Esophagus squamous epithelium (tissue), 5 donors: ENCODE results near the gene CCDC7. TPM values are rescaled to one million over a fixed set of nuclear protein-coding genes. Genes with fewer than 3 reads are reported as not detected.
"Not testable (repeated sequence)": the region's sequence is repeated elsewhere in the genome, so short reads cannot be mapped to it uniquely, and the experiment has no call there.

Experiments
- DNase-seq: peaks from one replicate; lab custom pipeline; 2025; lab: John Stamatoyannopoulos, UW
- H3K27ac ChIP-seq, 4 donors: fragments of 200-600 bp; sonication (generic); one replicate each; pipeline ENCODE4 v1.5.1; 2016 to 2019; ENCODE audit warnings: mild to moderate bottlenecking in 1 of 4
- H3K27me3 ChIP-seq, 4 donors: fragments of 200-600 bp; sonication (generic); 1 replicate in 3 of 4; 2 replicates in 1 of 4; pipeline versions ENCODE4 v1.5.1 to v1.6.0; 2017 to 2021; ENCODE audit warnings: antibody characterized with exemption in 1 of 4
- H3K36me3 ChIP-seq, 3 donors: fragments of 200-600 bp; sonication (generic); one replicate each; pipeline ENCODE4 v1.5.1; 2016 to 2019
- H3K4me1 ChIP-seq, 3 donors: fragments of 200-600 bp; sonication (generic); one replicate each; pipeline ENCODE4 v1.5.1; 2017 to 2019
- H3K4me3 ChIP-seq, 4 donors: fragments of 200-600 bp; sonication (generic); 1 replicate in 3 of 4; 2 replicates in 1 of 4; pipeline ENCODE4 v1.5.1; 2016 to 2019; ENCODE audit warnings: mild to moderate bottlenecking in 2 of 4, moderate library complexity in 1 of 4
- H3K9me3 ChIP-seq, 3 donors: fragments of 200-600 bp; sonication (generic); one replicate each; pipeline ENCODE4 v1.5.1; 2016 to 2019
- CTCF ChIP-seq, 6 experiments: fragments of 450-650 bp in 4 of 6; fragments of 200-600 bp in 2 of 6; sonication (generic) in 2 of 6; IDR thresholded peaks; one replicate each; pipeline ENCODE4 v1.5.1; 2016 to 2019; ENCODE audit warnings: antibody characterized with exemption in 6 of 6, mild to moderate bottlenecking in 4 of 6, moderate library complexity in 4 of 6
- POLR2A ChIP-seq, 4 donors: fragments of 450-650 bp; IDR thresholded peaks; one replicate each; pipeline ENCODE4 v1.6.1; 2017; ENCODE audit warnings: antibody characterized with exemption in 4 of 4, mild to moderate bottlenecking in 4 of 4, moderate library complexity in 3 of 4
- WGBS, 2 donors: methylation state at CpG; one replicate each; pipeline ENCODE4 v1.1.5; 2018; 5-methylcytosine and 5-hydroxymethylcytosine counted together
- intact Hi-C: fragments of 100-400 bp; cut with DNase I; formaldehyde crosslinking; loops from one replicate; pipeline ENCODE4 v1.15.0; 2022
- total RNA-seq, 4 donors: library from RNA; depleted of rRNA; stranded (reverse); fragments of >200 nt; gene quantifications; one replicate each; pipeline ENCODE4 v1.1.0, GENCODE V29; 2016
- donor health status: DM: yes; HTN: yes; CAD: no.

CCDC7 gene
- total RNA-seq, 4 donors from 2014 or later = 1.9 to 31.3 (median 9.1) TPM

- H3K4me1 ChIP-seq = no peaks in the 10 kb centered on the region
- no peaks in the 10 kb centered on the region for H3K36me3 ChIP-seq
- WGBS, 2 donors = 65 to 93% methylated on average over 3 of the region's 3 CpGs
- peaks cover 0 to 7% (median 0%) of the 10 kb centered on the region in 3 donors for H3K9me3 ChIP-seq
- TF ChIP-seq POLR2A (IDR thresholded peaks at IDR 0.05) = no peak
- no peak for TF ChIP-seq CTCF (IDR thresholded peaks at IDR 0.05)
- no peak for DNase-seq
- H3K27ac ChIP-seq = no peak overlapping the region
- intact Hi-C loops = no loop called here
- no peak overlapping the region for H3K4me3 ChIP-seq
- H3K27me3 ChIP-seq = no peaks in the 10 kb centered on the region
Observed at GRCh38 chr10:32538256-32538655, 92.3 kb downstream of the CCDC7 start.

GRCh38 chr10:32540691-32541470 is 94.9 kb downstream of the CCDC7 start:
- DNase-seq = no peak
- Histone ChIP-seq H3K4me3 (no peak overlapping the region), H3K36me3 (no peaks in the 10 kb centered on the region), H3K27me3 (no peaks in the 10 kb centered on the region), H3K9me3 (no peaks in the 10 kb centered on the region), H3K4me1 (no peaks in the 10 kb centered on the region), H3K27ac (no peak overlapping the region)
- TF ChIP-seq POLR2A (IDR thresholded peaks at IDR 0.05) = no peak
- TF ChIP-seq CTCF (IDR thresholded peaks at IDR 0.05) = no peak
- 74 to 93% methylated on average over 4 to 6 of the region's 6 CpGs for WGBS, 2 donors
- intact Hi-C loops = no loop called here

GRCh38 chr10:32548208-32548607 is 102.3 kb downstream of the CCDC7 start:
- Histone ChIP-seq H3K4me3 (no peak overlapping the region), H3K27me3 (no peaks in the 10 kb centered on the region), H3K9me3 (no peaks in the 10 kb centered on the region), H3K36me3 (peaks cover 0 to 4% (median 0%) of the 10 kb centered on the region in 3 donors), H3K27ac (no peak overlapping the region), H3K4me1 (no peaks in the 10 kb centered on the region)
- intact Hi-C loops = no loop called here
- no peak for DNase-seq
- TF ChIP-seq POLR2A (IDR thresholded peaks at IDR 0.05) (no peak), CTCF (IDR thresholded peaks at IDR 0.05) (no peak)
- WGBS, 2 donors = 91 to 92% methylated on average over 7 of the region's 7 CpGs

GRCh38 chr10:32556783-32557395 is 110.9 kb downstream of the CCDC7 start:
- 68 to 90% methylated on average over 3 of the region's 3 CpGs for WGBS, 2 donors
- TF ChIP-seq CTCF (IDR thresholded peaks at IDR 0.05) = no peak

GRCh38 chr10:32562695-32563094 is 116.8 kb downstream of the CCDC7 start:
- H3K27me3 ChIP-seq, H3K36me3 ChIP-seq, intact Hi-C loops, H3K9me3 ChIP-seq, DNase-seq, H3K27ac ChIP-seq, H3K4me3 ChIP-seq, H3K4me1 ChIP-seq: not testable (repeated sequence)

More at GRCh38 chr10:32556783-32557395, 110.9 kb downstream of the CCDC7 start:
- H3K27ac ChIP-seq = no peak overlapping the region
- H3K4me3 ChIP-seq = no peak overlapping the region
- H3K9me3 ChIP-seq = no peaks in the 10 kb centered on the region
- no peaks in the 10 kb centered on the region for H3K27me3 ChIP-seq
- intact Hi-C loops = no loop called here
- no peaks in the 10 kb centered on the region for H3K4me1 ChIP-seq
- H3K36me3 ChIP-seq = no peaks in the 10 kb centered on the region
- no peak for DNase-seq
